Measurements from ENCODE around the gene DISP3. TPM values are rescaled to one million over a fixed set of nuclear protein-coding genes. Genes with fewer than 3 reads are reported as not detected.

The DISP3 gene
- total and polyA plus RNA-seq, 2 experiments from 2014 or later, result 0.10 TPM; not detected in 1

DNA sequence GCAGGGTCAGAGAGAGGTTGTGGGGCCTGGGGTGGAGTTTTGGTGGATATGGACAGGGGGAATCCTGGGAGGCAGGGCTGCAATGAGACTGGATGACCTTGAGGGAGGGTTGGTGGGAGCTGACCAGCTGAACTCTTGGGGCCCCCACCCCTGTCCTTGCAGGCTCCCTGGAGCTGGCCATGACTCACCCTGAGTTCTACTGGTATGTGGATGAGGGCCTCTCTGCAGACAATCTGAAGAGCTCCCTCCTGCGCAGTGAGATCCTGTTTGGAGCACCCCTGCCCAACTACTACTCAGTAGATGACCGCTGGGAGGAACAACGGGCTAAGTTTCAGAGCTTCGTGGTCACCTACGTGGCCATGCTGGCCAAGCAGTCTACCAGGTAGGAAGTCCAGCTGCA is 23.6 kb downstream of the DISP3 start:
- no peak for TF ChIP-seq EZH2phosphoT487 (IDR thresholded peaks at IDR 0.05; ENCODE audit: low read depth, severe bottlenecking, unreplicated experiment)
- TF ChIP-seq, protein P1, sequence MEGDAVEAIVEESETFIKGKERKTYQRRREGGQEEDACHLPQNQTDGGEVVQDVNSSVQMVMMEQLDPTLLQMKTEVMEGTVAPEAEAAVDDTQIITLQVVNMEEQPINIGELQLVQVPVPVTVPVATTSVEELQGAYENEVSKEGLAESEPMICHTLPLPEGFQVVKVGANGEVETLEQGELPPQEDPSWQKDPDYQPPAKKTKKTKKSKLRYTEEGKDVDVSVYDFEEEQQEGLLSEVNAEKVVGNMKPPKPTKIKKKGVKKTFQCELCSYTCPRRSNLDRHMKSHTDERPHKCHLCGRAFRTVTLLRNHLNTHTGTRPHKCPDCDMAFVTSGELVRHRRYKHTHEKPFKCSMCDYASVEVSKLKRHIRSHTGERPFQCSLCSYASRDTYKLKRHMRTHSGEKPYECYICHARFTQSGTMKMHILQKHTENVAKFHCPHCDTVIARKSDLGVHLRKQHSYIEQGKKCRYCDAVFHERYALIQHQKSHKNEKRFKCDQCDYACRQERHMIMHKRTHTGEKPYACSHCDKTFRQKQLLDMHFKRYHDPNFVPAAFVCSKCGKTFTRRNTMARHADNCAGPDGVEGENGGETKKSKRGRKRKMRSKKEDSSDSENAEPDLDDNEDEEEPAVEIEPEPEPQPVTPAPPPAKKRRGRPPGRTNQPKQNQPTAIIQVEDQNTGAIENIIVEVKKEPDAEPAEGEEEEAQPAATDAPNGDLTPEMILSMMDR (IDR thresholded peaks at IDR 0.05; ENCODE audit: poor library complexity), result no peak
- TF ChIP-seq EZH2 (IDR thresholded peaks at IDR 0.05; ENCODE audit: borderline replicate concordance), result no peak
- no peak for DNase-seq (ENCODE audit: low spot score)
- Histone ChIP-seq H3K79me2 (no peaks in the 10 kb centered on the region), H3K4me3 (no peak overlapping the region), H3K36me3 (replicated peaks; ENCODE audit: insufficient read depth, low read depth) (no peaks in the 10 kb centered on the region), H2AFZ (no peak overlapping the region), H3K27me3 (no peaks in the 10 kb centered on the region), H3K4me2 (no peak overlapping the region), H3K4me1 (ENCODE audit: insufficient read depth) (no peaks in the 10 kb centered on the region), H3K9me2 (replicated peaks; ENCODE audit: insufficient read depth) (no peaks in the 10 kb centered on the region), H4K20me1 (ENCODE audit: insufficient read depth, poor library complexity, severe bottlenecking) (no peaks in the 10 kb centered on the region), H3K9me3 (ENCODE audit: low read depth) (peaks cover 19% of the 10 kb centered on the region), H3K27ac (no peak overlapping the region)
- WGBS (ENCODE audit: low lambda C conversion rate, missing lambda C conversion rate), result 88% methylated on average over 5 of the region's 5 CpGs

DNA sequence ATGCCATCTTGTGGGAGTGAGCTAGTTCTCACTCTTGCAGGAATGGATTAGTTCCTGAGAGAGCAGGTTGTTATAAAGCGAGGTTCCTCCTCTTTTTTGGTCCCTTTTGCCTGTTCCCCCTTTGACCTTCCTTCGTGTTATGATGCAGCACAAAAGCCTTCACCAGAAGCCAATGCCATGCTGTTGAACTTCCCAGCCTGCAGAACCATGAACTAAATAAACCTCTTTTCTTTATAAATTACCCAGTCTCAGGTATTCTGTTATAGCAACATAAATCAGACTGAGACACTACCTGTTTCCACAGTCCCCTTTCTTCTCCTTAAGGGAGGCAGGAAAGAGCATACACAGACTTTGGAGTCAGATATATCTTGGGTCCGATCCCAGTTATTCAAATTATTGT is 25.6 kb downstream of the DISP3 start:
- TF ChIP-seq EZH2 (IDR thresholded peaks at IDR 0.05; ENCODE audit: borderline replicate concordance) (no peak), EZH2phosphoT487 (IDR thresholded peaks at IDR 0.05; ENCODE audit: low read depth, severe bottlenecking, unreplicated experiment) (no peak)
- TF ChIP-seq, protein P1 (IDR thresholded peaks at IDR 0.05; ENCODE audit: poor library complexity), result no peak
- Histone ChIP-seq H3K4me3 (no peak overlapping the region), H3K4me2 (no peak overlapping the region), H3K27me3 (no peaks in the 10 kb centered on the region), H3K9me3 (ENCODE audit: low read depth) (peaks cover 23% of the 10 kb centered on the region), H3K79me2 (no peaks in the 10 kb centered on the region), H3K27ac (no peak overlapping the region), H2AFZ (no peak overlapping the region), H3K4me1 (ENCODE audit: insufficient read depth) (no peaks in the 10 kb centered on the region), H3K9me2 (replicated peaks; ENCODE audit: insufficient read depth) (no peaks in the 10 kb centered on the region), H4K20me1 (ENCODE audit: insufficient read depth, poor library complexity, severe bottlenecking) (no peaks in the 10 kb centered on the region), H3K36me3 (replicated peaks; ENCODE audit: insufficient read depth, low read depth) (no peaks in the 10 kb centered on the region)
- 85% methylated on average over 3 of the region's 3 CpGs for WGBS (ENCODE audit: low lambda C conversion rate, missing lambda C conversion rate)
- no peak for DNase-seq (ENCODE audit: low spot score)

DNA sequence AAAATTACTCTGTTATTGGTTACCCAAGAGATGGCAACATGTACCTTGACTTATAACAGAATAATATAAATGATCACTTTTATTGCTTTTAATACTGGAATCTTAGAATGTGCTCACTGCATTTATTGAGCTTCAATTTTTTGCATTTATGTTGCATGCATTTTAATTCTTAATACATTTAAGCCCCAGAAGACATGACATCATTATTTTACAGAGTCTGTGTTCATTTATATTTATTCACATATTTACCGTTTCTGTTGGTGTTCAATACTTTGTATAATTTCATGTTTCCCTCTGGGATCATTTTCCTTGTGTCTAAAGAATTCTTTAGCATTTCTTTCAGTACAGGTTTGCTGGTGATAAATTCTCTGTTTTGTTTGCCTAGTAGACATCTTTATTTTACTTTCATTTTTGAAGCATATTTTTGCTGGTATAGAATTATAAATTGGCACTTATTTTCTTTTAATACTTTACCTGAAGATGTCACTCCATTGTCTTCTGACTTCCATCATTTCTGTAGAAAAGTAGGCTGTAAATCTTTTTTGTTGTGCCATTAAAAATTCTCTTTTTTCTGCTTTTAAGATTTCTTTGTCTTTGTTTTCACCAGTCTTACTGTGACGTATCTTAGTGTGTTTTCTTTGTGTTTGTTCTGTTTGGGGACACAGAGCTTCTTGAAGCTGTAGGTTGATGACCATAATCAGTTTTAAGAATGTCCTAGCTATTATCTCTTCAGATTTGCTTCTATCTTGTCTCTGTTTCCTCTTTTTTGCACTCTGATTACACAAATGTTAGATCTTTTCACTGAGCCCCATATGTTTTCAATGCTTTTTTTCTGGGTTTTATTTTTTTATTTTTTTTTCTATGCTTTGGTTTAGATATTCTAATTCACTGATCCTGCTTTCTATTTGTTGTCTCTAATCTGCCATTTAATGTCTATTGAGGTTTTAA is 26.9 kb downstream of the DISP3 start:
- Histone ChIP-seq H3K4me3 (no peak overlapping the region), H3K4me2 (no peak overlapping the region), H3K27ac (no peak overlapping the region), H3K79me2 (no peaks in the 10 kb centered on the region), H3K36me3 (replicated peaks; ENCODE audit: insufficient read depth, low read depth) (no peaks in the 10 kb centered on the region), H3K27me3 (no peaks in the 10 kb centered on the region), H3K9me2 (replicated peaks; ENCODE audit: insufficient read depth) (no peaks in the 10 kb centered on the region), H2AFZ (no peak overlapping the region), H4K20me1 (ENCODE audit: insufficient read depth, poor library complexity, severe bottlenecking) (no peaks in the 10 kb centered on the region), H3K4me1 (ENCODE audit: insufficient read depth) (no peaks in the 10 kb centered on the region), H3K9me3 (ENCODE audit: low read depth) (peaks cover 23% of the 10 kb centered on the region)
- TF ChIP-seq EZH2phosphoT487 (IDR thresholded peaks at IDR 0.05; ENCODE audit: low read depth, severe bottlenecking, unreplicated experiment) (no peak), EZH2 (IDR thresholded peaks at IDR 0.05; ENCODE audit: borderline replicate concordance) (no peak)
- TF ChIP-seq, protein P1 (IDR thresholded peaks at IDR 0.05; ENCODE audit: poor library complexity), result no peak
- 80% methylated on average over 2 of the region's 2 CpGs for WGBS (ENCODE audit: low lambda C conversion rate, missing lambda C conversion rate)
- DNase-seq (ENCODE audit: low spot score), result no peak

Data from hepatocyte (in vitro differentiated cells).